GM10248 (cell line): ENCODE measurements around the gene RRP9.
A peak's percentile ranks its signal among the peaks of the same experiment; 100 is the strongest.

Experiments used
- CTCF ChIA-PET: fragments of 300-600 bp; sonication (Branson Sonifier 250); formaldehyde crosslinking; extraction: SDS; loops from one replicate; lab custom pipeline; 2021; ENCODE audit warnings: antibody characterized with exemption; lab: Yijun Ruan, JAX
- POLR2A ChIA-PET: fragments of 350-650 bp; sonication (Branson Sonifier 250); formaldehyde crosslinking; extraction: SDS; loops from one replicate; lab custom pipeline; 2020; ENCODE audit warnings: antibody characterized with exemption; lab: Yijun Ruan, JAX
- DNase-seq: peaks from one replicate; pipeline ENCODE4 v3.0.0; 2012; ENCODE audit errors: extremely low spot score
- TF ChIP-seq, protein P1 (sequence below): IDR thresholded peaks from 2 replicates; pipeline ENCODE4 v1.5.1; 2012; ENCODE audit warnings: mild to moderate bottlenecking, low read depth; ENCODE audit errors: extremely low read depth, missing control alignments, control extremely low read depth

The RRP9 gene

GRCh38 chr3:51958603-51959521 lies 17.2 kb upstream of the RRP9 start:
- TF ChIP-seq, protein P1, sequence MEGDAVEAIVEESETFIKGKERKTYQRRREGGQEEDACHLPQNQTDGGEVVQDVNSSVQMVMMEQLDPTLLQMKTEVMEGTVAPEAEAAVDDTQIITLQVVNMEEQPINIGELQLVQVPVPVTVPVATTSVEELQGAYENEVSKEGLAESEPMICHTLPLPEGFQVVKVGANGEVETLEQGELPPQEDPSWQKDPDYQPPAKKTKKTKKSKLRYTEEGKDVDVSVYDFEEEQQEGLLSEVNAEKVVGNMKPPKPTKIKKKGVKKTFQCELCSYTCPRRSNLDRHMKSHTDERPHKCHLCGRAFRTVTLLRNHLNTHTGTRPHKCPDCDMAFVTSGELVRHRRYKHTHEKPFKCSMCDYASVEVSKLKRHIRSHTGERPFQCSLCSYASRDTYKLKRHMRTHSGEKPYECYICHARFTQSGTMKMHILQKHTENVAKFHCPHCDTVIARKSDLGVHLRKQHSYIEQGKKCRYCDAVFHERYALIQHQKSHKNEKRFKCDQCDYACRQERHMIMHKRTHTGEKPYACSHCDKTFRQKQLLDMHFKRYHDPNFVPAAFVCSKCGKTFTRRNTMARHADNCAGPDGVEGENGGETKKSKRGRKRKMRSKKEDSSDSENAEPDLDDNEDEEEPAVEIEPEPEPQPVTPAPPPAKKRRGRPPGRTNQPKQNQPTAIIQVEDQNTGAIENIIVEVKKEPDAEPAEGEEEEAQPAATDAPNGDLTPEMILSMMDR, result no peak
- ChIA-PET CTCF (interaction anchor here (1.2 to 1.7 kb wide), 3 partner anchors 15 to 17 kb away, joined by 4 to 5 read pairs (median 5); partner anchors contain the start of genes ABHD14A, ABHD14B and RRP9), POLR2A (no interaction called here)
- DNase-seq, result no peak

DNA sequence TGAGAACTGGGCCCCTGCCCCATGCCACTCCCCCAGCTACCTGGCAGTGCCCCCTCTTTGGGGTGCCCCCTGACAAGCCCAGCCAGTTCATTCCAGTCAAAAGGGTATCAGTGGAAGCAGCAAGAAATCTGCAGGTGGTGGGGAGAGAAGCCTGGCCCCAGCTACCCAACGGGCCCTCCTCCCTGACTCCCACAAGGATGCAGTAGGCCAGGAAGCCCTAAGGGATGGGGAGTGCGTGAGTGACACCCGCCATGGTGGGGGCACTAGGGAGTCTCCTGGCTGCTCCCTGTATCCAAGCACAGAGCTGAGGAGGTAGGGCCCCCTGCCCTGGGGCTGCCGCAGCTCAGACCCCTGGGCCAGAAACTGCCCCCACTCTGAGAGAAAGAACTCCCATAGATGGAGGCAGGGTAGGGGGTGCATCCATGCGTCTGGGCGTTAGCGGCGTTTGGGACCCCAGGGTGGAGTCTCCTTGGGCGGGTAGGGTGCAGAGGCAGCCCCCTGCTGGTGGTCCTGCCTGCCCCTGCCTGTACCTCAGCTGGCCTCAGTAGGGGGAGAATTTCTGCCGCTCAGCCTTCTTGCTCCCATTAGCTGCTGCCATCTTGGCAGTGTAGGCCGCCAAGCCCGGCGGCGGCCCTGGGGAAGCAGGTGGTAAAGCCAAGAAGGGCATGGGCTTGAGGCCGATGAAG lies 16.0 kb upstream of the RRP9 start:
- POLR2A ChIA-PET, result no interaction called here
- TF ChIP-seq, protein P1, result no peak
- CTCF ChIA-PET, result interaction anchor here (0.7 to 1.7 kb wide), 4 partner anchors 16 to 25 kb away, joined by 3 to 5 read pairs (median 4); partner anchors contain the start of genes ABHD14A, ABHD14B, ACY1 and RRP9
- DNase-seq, result no peak

- ChIA-PET POLR2A (no interaction called here), CTCF (interaction anchor here (1.0 to 4.3 kb wide), 2 partner anchors 15 to 17 kb away, joined by 3 to 21 read pairs; partner anchors contain the start of genes ABHD14B and RRP9)
- TF ChIP-seq, protein P1, result peak; percentile 17
- no peak for DNase-seq
Measured at GRCh38 chr3:51955893-51956770, 14.4 kb upstream of the RRP9 start.

DNA sequence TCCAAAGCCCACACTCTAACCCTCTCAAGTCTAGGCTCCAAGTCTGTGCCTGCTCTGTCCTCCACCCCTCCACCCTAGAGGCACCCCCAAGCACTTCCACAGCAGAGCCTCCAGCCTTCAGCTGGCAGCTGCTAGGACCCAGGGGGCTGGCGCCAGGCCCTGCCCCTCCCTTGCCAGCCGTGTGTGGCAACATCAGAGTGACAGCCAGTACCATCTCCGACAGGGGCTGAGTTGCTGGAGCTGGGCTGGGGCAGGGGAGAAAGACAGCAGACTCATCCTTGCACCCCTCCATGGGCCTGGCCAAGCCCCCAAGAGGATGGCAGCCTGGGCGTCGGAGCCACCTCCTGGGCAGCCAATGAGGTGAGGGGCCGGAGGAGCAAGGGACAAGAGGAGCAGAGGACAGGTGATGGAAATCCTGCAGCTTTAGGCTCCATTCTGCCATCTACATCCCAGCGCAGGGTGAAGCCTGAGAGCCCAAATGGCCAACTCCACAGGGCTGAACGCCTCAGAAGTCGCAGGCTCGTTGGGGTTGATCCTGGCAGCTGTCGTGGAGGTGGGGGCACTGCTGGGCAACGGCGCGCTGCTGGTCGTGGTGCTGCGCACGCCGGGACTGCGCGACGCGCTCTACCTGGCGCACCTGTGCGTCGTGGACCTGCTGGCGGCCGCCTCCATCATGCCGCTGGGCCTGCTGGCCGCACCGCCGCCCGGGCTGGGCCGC lies 13.6 kb upstream of the RRP9 start, which contains the start of gene GPR62:
Gene GPR62 (plus strand): TSS at position 207 of the 718 bp plus-strand sequence. CDS start 272 bp downstream, at position 479.
- TF ChIP-seq, protein P1, result no peak
- ChIA-PET CTCF (interaction anchor here (1.2 to 4.3 kb wide), 2 partner anchors 10 to 18 kb away, joined by 3 to 21 read pairs; partner anchors contain the start of gene ABHD14B), POLR2A (no interaction called here)
- DNase-seq, result no peak

- no peak for DNase-seq
- ChIA-PET CTCF (interaction anchor here (1.0 to 5.3 kb wide), 5 partner anchors 8 to 19 kb away, joined by 3 to 32 read pairs (median 3); partner anchors contain the start of genes ABHD14B, PARP3 and RRP9), POLR2A (no interaction called here)
- TF ChIP-seq, protein P1, result no peak
Measured at GRCh38 chr3:51954713-51955112, 13.0 kb upstream of the RRP9 start.
